Omental fat pad (tissue), 4 donors: ENCODE results near the gene TECPR1. TPM values are rescaled to one million over a fixed set of nuclear protein-coding genes. Genes with fewer than 3 reads are reported as not detected.

Experiments
- ATAC-seq: fragments of 150-250 bp; one replicate; pipeline ENCODE4 v1.9.1; 2016; ENCODE audit warnings: mild to moderate bottlenecking, moderate library complexity; ENCODE audit not compliant: low FRiP score
- DNase-seq: peaks from one replicate; pipeline ENCODE4 v3.0.0-alpha.2; 2019; ENCODE audit warnings: low spot score
- CTCF ChIP-seq, 3 donors: fragments of 450-650 bp; IDR thresholded peaks; one replicate each; pipeline ENCODE4 v1.5.1; 2016 to 2017; ENCODE audit warnings: antibody characterized with exemption in 3 of 3, mild to moderate bottlenecking in 3 of 3, moderate library complexity in 2 of 3
- total RNA-seq, 4 donors: library from RNA; depleted of rRNA; stranded (reverse); fragments of >200 nt; gene quantifications; one replicate each; pipeline ENCODE4 v1.1.0, GENCODE V29; 2016

TECPR1 gene
- total RNA-seq, 4 donors from 2014 or later: 12.0 to 36.3 (median 17.1) TPM

- DNase-seq: no peak
- no peak for TF ChIP-seq CTCF (IDR thresholded peaks at IDR 0.05)
- ATAC-seq: no peak
These were observed 36.2 kb upstream of the TECPR1 start for GRCh38 chr7:98288064-98288823.

GRCh38 chr7:98287486-98287959 lies 35.5 kb upstream of the TECPR1 start:
- ATAC-seq: no peak
- DNase-seq: no peak
- TF ChIP-seq CTCF (IDR thresholded peaks at IDR 0.05): no peak

GRCh38 chr7:98286701-98287485 lies 34.9 kb upstream of the TECPR1 start:
- DNase-seq (no peak), ATAC-seq (no peak)
- TF ChIP-seq CTCF (IDR thresholded peaks at IDR 0.05): no peak

- no peak for TF ChIP-seq CTCF (IDR thresholded peaks at IDR 0.05)
- ATAC-seq: peak; percentile 31
- DNase-seq: peak; percentile 90
These were observed 34.1 kb upstream of the TECPR1 start for GRCh38 chr7:98286093-98286539.

- ATAC-seq: no peak
- no peak for TF ChIP-seq CTCF (IDR thresholded peaks at IDR 0.05)
- DNase-seq: no peak
These were observed 33.4 kb upstream of the TECPR1 start for GRCh38 chr7:98285157-98286092.

GRCh38 chr7:98284335-98285036 lies 32.5 kb upstream of the TECPR1 start:
- TF ChIP-seq CTCF (IDR thresholded peaks at IDR 0.05): no peak
- DNase-seq (peak; percentile 35), ATAC-seq (no peak)
